PC-3 (cell line): ENCODE measurements around the gene CPLX4. TPM values are rescaled to one million over a fixed set of nuclear protein-coding genes. Genes with fewer than 3 reads are reported as not detected.

Experiments
- ATAC-seq: fragments of 200-7000 bp; cut with Tn5 transposase; 2 replicates; pipeline ENCODE4 v1.9.1; 2020; ENCODE audit warnings: mild to moderate bottlenecking, moderate library complexity
- BruUV-seq: library from RNA; stranded (reverse); fragments of 400-500 nt; replicated peaks from 2 replicates; lab custom pipeline; 2021; lab: Mats Ljungman, UMichigan
- CTCF ChIA-PET: fragments of 300-600 bp; sonication (Branson Sonifier 250); formaldehyde crosslinking; loops from one replicate; lab custom pipeline; 2022; ENCODE audit warnings: antibody characterized with exemption; lab: Charles Lee
- POLR2A ChIA-PET: fragments of 300-600 bp; sonication (Branson Sonifier 250); formaldehyde crosslinking; loops from one replicate; lab custom pipeline; 2022; ENCODE audit warnings: antibody characterized with exemption; ENCODE audit not compliant: unreplicated experiment; lab: Charles Lee
- DNase-seq: peaks from one replicate; pipeline ENCODE4 v3.0.0-alpha.2; 2015
- H2AFZ ChIP-seq: fragments of 300-600 bp; sonication (generic); 2 replicates; pipeline ENCODE4 v1.6.0; 2016; ENCODE audit warnings: antibody characterized with exemption, low read length
- H3F3A ChIP-seq: fragments of 300-600 bp; sonication (generic); one replicate; pipeline ENCODE4 v1.6.0; 2017; ENCODE audit warnings: antibody characterized with exemption, low read length, control low read depth, mild to moderate bottlenecking; ENCODE audit not compliant: unreplicated experiment
- H3K27ac ChIP-seq: fragments of 300-600 bp; sonication (generic); 2 replicates; pipeline ENCODE4 v1.5.1; 2016; ENCODE audit warnings: mild to moderate bottlenecking, low read length
- H3K27me3 ChIP-seq: fragments of 300-600 bp; sonication (generic); 2 replicates; pipeline ENCODE4 v1.6.1; 2016; ENCODE audit warnings: low read length, mixed read lengths
- H3K36me3 ChIP-seq: fragments of 300-600 bp; sonication (generic); 2 replicates; pipeline ENCODE4 v1.6.1; 2016; ENCODE audit warnings: low read depth, mixed run types, low read length, mixed read lengths
- H3K4me1 ChIP-seq: fragments of 300-600 bp; sonication (generic); 2 replicates; pipeline ENCODE4 v1.5.1; 2016; ENCODE audit warnings: low read length; ENCODE audit not compliant: insufficient read depth
- H3K4me2 ChIP-seq: fragments of 300-600 bp; sonication (generic); 2 replicates; pipeline ENCODE4 v1.6.0; 2016; ENCODE audit warnings: low read length
- H3K4me3 ChIP-seq: fragments of 300-600 bp; sonication (generic); 2 replicates; pipeline ENCODE4 v1.5.1; 2016; ENCODE audit warnings: mild to moderate bottlenecking, low read length, mixed read lengths
- H3K79me2 ChIP-seq: fragments of 300-600 bp; sonication (generic); 2 replicates; pipeline ENCODE4 v1.6.1; 2017; ENCODE audit warnings: low read length, mixed read lengths
- H3K9ac ChIP-seq: fragments of 300-600 bp; sonication (generic); 2 replicates; pipeline ENCODE4 v1.6.0; 2016; ENCODE audit warnings: mild to moderate bottlenecking, low read length
- H3K9me2 ChIP-seq: fragments of 300-600 bp; sonication (generic); replicated peaks from 2 replicates; pipeline ENCODE4 v1.6.1; 2016; ENCODE audit warnings: mixed run types, low read length, mixed read lengths
- H3K9me3 ChIP-seq: fragments of 300-600 bp; sonication (generic); 2 replicates; pipeline ENCODE4 v1.6.1; 2016; ENCODE audit warnings: low read length, mixed read lengths
- H4K20me1 ChIP-seq: fragments of 300-600 bp; sonication (generic); 2 replicates; pipeline ENCODE4 v1.6.1; 2016; ENCODE audit warnings: low read length, mixed read lengths
- CTCF ChIP-seq: fragments of 300-600 bp; sonication (generic); conservative IDR thresholded peaks from 2 replicates; pipeline ENCODE4 v1.5.1; 2017; ENCODE audit warnings: antibody characterized with exemption, low read depth, mild to moderate bottlenecking, low read length
- EZH2 ChIP-seq: fragments of 300-600 bp; sonication (generic); IDR thresholded peaks from one replicate; pipeline ENCODE4 v1.6.1; 2017; ENCODE audit warnings: antibody characterized with exemption, mild to moderate bottlenecking, low read length; ENCODE audit not compliant: unreplicated experiment
- EZH2phosphoT487 ChIP-seq: fragments of 300-600 bp; sonication (generic); IDR thresholded peaks from 2 replicates; pipeline ENCODE4 v1.6.1; 2018; ENCODE audit warnings: mild to moderate bottlenecking, antibody characterized with exemption, low read length, borderline replicate concordance
- intact Hi-C: fragments of 100-400 bp; cut with micrococcal nuclease; formaldehyde crosslinking; loops from 2 replicates; pipeline ENCODE4 v1.9.0; 2023
- total RNA-seq: library from RNA; depleted of rRNA; stranded (reverse); fragments of >200 nt; gene quantifications from 2 replicates; pipeline ENCODE4 v1.2.3, GENCODE V29; 2014

Gene CPLX4
- total RNA-seq, 1 experiment from 2014 or later = not detected

DNA sequence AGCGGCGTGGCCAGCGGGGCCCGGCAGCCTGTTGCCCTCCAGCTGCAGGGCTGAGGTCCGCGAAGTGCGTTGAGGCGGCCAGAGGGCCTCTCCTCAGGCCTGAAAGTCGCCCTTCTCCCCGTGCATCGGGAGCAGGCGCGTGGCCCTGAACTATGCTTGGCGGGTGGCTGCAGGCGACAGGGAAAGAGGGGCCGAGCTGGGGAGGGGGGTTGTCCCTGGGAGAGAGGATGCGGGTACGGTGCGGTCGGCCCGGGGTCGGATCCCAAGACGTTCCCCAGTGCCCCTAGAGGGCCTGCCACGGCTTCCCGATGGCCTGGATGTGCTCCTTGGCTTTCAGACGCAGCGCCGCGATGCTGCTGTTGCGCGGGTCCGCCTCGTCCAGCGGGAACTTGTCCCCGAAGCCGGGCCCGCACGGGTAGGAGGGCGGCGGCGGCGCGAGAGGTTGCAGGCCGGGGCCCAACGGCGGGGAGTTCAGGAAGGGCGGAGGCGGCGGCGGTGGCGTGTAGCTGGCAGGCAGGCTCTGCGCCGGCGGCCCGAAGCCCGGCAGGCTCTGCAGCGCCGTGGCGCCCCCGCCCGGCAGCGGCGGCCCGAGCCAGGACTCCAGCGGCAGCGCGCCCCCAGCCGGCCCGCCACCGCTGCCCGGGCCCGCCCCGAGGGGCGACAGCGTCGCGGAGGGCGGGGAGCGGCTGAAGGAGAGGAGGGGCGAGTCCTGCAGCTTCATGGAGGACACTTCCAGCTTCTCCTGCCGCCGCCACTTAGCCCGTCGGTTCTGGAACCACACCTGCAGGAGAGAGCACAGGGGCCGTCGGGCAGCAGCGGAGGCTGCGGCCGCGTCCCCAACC lies 49.5 kb downstream of the CPLX4 start:
- Histone ChIP-seq H3K27me3 (peaks cover 67% of the 10 kb centered on the region), H3K27ac (no peak overlapping the region), H3K4me3 (peak overlapping the region; percentile 59), H3F3A (no peaks in the 10 kb centered on the region), H3K4me2 (peak overlapping the region; percentile 81), H3K9ac (no peak overlapping the region), H4K20me1 (no peaks in the 10 kb centered on the region), H3K9me3 (no peaks in the 10 kb centered on the region), H3K9me2 (no peaks in the 10 kb centered on the region), H2AFZ (peak overlapping the region; percentile 80), H3K4me1 (no peaks in the 10 kb centered on the region), H3K36me3 (no peaks in the 10 kb centered on the region), H3K79me2 (no peaks in the 10 kb centered on the region)
- CTCF ChIA-PET = interaction anchor here (0.5 to 0.8 kb wide), 3 partner anchors 33 to 61 kb away, joined by 3 to 9 read pairs (median 3); no protein-coding TSS in a partner anchor
- intact Hi-C loops = loop anchor here (5.0 kb wide), 1 partner anchor 133 kb away; no protein-coding TSS in a partner anchor
- POLR2A ChIA-PET = no interaction called here
- DNase-seq (peak; percentile 51), ATAC-seq (peak; percentile 70)
- no peak for TF ChIP-seq EZH2phosphoT487
- TF ChIP-seq EZH2 = no peak
- TF ChIP-seq CTCF = 0 out of 2 replicates have a peak, but pooled peaks have one; percentile 22
- no TSS peak for BruUV-seq

DNA sequence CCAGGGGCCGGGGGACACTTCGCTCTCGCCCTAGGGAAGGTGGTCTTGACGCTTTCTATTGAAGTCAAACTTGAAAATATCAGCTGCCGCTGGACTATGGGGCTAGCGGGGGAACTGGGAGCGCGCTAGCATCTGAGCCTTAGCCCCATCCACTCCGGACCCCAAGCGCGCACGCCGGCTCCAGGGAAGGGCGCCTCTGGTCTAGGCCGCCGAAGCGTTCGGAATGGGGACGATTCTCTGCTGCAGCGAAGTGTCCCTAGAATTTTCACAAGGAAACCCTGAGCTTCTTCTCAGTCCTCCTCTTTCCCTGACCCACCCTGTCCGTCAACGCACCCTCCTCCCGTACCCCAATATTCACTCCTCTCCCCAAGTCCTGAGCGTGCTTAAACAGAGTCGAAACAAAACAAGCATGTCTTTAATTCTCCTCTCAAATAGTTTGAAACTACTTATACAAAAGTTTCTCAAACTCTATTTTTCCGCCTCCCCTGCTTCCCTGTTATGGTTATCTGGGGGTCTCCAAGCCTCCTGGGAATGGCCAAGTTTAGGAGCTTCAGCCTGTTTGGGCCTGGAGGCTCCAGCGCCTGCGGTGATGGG lies 50.2 kb downstream of the CPLX4 start:
- peaks cover 71% of the 10 kb centered on the region for H3K27me3 ChIP-seq
- no peaks in the 10 kb centered on the region for H3K36me3 ChIP-seq
- ChIA-PET CTCF (interaction anchor here (0.5 kb wide), 1 partner anchor 87 kb away, joined by 3 read pairs; no protein-coding TSS in a partner anchor), POLR2A (no interaction called here)
- no peaks in the 10 kb centered on the region for H3K9me3 ChIP-seq
- no peaks in the 10 kb centered on the region for H3K79me2 ChIP-seq
- peak overlapping the region; percentile 80 for H2AFZ ChIP-seq
- no peaks in the 10 kb centered on the region for H3K9me2 ChIP-seq
- peak overlapping the region; percentile 59 for H3K4me3 ChIP-seq
- no peak for ATAC-seq
- intact Hi-C loops = loop anchor here (5.0 kb wide), 1 partner anchor 134 kb away; no protein-coding TSS in a partner anchor
- TF ChIP-seq EZH2phosphoT487 (no peak), CTCF (no peak), EZH2 (no peak)
- no peak overlapping the region for H3K9ac ChIP-seq
- peaks cover 7% of the 10 kb centered on the region for H3K4me1 ChIP-seq
- no peak overlapping the region for H3K27ac ChIP-seq
- H3K4me2 ChIP-seq = peak overlapping the region; percentile 81
- H3F3A ChIP-seq = no peaks in the 10 kb centered on the region
- H4K20me1 ChIP-seq = no peaks in the 10 kb centered on the region
- BruUV-seq = no TSS peak
- no peak for DNase-seq
